ENCODE measurements around the gene PTPRU.
"Not testable (repeated sequence)": the region's sequence is repeated elsewhere in the genome, so short reads cannot be mapped to it uniquely, and the experiment has no call there.

The PTPRU gene

GRCh38 chr1:29222686-29223085 lies 13.6 kb upstream of the PTPRU start:
- DNase-seq, result no peak

- DNase-seq, result no peak
Observed at GRCh38 chr1:29223521-29223920, 12.8 kb upstream of the PTPRU start.

- no peak for DNase-seq
Observed at GRCh38 chr1:29224356-29224837, 11.9 kb upstream of the PTPRU start.

- DNase-seq, result no peak
Observed at GRCh38 chr1:29225361-29225760, 11.0 kb upstream of the PTPRU start.

GRCh38 chr1:29227511-29227910 lies 8.8 kb upstream of the PTPRU start:
- DNase-seq, result no peak

DNA sequence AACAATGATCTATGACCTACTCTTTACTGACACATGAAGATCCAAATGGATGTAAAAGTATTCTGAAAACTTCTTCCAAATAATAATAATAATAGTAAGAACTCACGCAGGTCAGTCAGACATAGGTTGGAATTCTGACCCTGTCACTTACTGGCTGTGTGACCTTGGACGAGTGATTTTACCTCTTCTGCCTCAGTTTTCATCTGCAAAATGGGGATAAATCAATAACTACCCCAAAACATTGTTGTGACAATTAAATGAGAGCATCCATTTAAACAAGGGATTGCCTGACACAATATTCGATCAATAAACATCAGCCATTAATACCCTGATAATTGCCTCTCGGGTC lies 6.1 kb upstream of the PTPRU start:
- DNase-seq, result no peak

DNA sequence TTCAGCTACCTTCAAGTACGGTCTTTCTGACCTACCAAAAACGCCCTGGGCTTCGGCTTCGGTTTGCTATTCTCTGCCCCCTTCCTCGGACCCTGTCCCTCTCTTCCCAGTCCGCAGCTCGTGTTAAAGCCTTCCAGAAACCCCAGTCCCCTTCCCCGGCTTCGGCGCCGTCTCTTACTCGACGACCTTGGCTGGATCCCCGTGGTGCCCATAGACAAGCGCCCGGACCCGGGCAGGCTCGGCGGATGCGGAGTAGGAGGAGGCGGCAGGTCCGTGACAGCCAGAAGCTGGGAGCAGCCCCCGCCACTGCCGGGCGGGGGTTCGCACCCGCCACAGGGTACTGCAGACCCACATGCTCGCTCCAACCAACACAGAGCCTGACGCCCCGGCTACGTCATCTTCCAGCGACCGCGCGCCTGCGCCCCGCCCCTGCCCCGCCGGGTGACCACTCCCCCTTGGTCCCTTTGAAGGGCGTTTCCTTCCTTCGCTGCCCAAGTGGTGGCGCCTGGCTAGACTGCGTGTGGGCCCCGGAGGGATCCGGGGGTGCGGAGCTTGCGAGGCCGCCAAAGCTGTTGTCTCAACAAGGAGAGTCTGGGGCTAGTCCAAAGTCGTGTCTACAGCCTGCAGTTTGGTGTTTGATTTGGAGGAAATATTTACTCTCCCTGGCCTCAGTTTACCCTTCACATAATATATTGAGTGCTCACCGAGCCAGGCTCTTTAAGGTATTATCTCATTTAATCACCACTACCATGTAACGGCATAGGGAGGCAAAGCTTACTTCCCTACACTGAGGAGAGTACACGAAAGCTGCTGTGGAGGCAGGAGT lies 5.6 kb upstream of the PTPRU start, which contains the start of gene MECR:
Gene MECR, minus strand, starts transcription at position 382 of the 826 bp plus-strand sequence. Its CDS starts 28 bp downstream, at position 354.
- DNase-seq, result peak; percentile 80

GRCh38 chr1:29232387-29232786 lies 3.9 kb upstream of the PTPRU start:
- no peak for DNase-seq

- no peak for DNase-seq
Observed at GRCh38 chr1:29233693-29234092, 2.6 kb upstream of the PTPRU start.

DNA sequence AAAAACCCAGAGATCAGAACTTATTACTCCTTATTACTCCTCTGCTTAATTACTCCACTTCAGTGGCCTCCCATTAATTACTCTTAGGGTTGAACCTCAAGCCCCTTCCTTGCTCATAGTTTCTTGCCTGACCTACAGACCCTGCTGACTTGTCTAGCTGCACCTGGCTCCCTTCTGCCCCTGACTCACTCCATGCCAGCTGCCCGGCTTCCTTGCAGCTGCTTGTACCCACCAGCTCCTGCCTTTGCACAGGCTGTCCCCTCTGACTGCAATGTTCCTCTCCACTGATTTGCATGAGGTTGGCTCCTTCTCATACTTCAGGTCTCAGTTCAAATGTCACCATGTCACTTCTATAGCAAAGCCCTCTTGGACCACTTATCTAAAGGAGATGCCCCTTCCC lies 1.9 kb upstream of the PTPRU start:
- no peak for DNase-seq

DNA sequence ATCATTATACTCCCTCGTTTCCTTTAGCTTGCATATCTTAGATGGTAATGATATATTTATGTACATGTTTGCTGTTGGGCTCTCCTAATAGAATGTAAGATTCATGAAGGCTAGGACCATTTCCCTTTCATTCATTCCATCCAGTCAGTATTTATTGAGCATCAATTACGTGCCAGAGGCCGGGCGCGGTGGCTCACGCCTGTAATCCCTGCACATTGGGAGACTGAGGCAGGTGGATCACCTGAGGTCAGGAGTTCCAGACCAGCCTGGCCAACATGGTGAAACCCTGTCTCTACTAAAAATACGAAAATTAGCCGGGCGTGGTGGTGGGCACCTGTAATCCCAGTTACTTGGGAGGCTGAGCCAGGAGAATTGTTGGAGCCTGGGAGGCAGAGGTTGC lies 1.4 kb upstream of the PTPRU start:
- not testable (repeated sequence) for DNase-seq

DNA sequence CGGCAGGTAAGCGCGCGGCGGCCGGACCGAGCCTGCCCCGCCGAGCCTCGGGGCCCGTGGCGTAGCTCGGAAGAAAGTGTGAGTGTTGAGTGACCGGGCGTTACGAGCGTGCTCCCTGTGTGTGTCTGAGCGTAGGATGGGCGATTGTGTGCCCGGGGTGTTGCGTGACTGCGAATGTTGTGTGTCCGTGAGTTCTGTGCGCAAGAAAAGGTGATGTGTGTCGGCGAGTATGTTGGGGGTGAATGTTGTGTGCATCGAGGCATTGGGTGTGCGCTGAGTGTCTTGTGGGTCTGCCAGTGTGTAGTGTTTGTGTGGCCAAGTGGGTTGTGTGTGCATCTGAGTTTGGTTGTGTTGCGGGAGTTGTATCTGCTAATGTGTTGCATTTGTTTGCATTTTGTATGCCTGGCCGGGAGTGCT lies 398 bp downstream of the PTPRU start:
- DNase-seq, result no peak

DNA sequence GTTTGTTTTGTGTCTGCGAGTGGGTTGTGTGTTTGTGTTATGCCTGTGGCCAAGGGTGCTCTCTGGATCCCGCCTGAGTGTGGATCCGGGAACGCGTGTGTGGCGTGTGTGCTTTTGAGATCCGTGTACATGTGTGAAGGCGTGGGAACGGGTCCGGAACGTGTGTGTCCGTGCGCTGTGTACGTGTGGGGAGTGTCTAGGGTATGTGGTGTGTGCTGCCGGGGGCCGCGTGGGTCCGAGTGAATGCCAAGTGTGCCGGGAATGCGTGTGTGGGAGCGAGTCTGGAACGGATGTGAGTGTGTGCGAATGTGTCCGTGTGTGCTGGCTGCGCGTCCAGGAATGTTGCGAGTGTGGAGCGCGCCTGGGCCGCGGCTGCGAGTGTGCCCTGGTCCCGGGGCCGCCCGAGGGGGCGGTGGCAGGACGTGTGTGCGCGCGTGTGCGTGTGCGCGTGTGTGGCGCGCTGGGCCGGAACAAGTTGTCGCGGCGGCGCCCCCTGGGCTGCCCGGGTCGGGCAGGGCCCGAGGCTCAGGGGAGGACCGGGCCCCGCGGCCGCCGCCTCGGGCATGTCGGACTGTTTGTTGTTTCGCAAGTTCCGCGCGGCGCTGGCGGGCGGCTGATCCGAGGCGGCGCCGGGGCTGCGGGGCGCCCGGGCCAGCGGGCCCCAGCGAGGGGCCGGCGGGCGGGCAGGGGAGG lies 953 bp downstream of the PTPRU start:
- DNase-seq, result no peak

- no peak for DNase-seq
Observed at GRCh38 chr1:29237852-29238619, 1.7 kb downstream of the PTPRU start.

DNA sequence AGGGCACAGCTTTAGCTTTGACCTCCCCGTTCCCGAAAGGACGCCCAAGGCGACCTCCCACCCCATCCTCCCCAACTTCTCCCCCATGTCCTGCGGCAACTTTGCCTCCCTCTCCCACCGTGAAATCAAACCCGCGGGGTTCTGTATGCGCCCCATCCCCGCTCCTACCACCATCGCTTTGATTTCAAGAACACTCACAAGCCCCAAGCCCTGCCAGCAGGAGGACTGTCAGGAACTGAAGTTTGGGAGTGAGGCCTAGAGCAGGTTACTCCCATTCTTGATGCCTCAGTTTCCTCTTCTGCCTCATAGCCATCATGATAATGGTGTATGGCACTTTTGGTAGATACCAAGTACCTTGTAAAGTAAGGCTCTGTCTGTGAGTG lies 2.3 kb downstream of the PTPRU start:
- no peak for DNase-seq

- no peak for DNase-seq
Observed at GRCh38 chr1:29239142-29239541, 2.8 kb downstream of the PTPRU start.

DNA sequence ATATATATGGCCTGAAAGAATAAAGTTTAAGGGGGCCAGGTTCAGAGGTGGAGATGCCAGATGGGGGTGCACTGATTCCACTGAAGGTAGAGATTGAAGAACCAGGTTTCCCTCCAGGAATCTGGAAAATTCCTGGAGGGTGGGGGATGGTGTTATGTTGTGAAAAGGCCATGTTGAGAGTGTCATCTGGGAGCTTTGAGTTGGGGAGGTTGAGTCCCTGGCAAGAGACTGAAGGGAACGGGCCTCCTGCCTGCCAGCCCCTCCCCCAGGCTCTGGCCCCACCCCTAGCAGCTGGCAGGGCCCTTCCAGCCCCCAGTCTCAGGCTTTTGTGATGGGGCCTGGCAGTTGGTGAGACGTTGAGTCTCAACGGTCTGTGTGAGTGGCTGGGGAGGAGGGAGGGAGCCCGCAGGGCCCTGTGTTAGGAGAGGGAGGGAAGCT lies 4.1 kb downstream of the PTPRU start:
- DNase-seq, result no peak

DNA sequence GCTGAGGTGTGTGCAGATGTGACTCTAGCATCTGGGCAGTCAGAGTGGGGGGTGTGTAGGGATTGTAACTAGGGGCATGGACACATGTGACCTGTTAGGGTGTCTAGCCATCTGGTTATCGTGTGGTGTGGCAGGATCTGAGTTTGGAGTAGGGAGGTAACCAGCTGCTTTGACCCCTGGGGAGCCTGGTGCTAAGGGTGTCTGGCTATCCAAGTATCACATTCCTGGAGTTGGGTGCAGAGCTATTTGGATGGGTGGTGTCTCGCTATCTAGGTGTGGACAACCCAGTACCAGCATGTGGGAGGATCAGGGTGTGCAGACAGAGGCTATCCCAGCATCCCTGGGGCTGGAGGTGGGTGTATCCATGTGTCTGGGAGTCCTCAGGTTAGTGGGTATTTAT lies 4.7 kb downstream of the PTPRU start:
- no peak for DNase-seq

- DNase-seq, result no peak
Observed at GRCh38 chr1:29243023-29243870, 6.9 kb downstream of the PTPRU start.

- DNase-seq, result no peak
Observed at GRCh38 chr1:29243871-29244200, 7.5 kb downstream of the PTPRU start.

- DNase-seq, result no peak
Observed at GRCh38 chr1:29245261-29245660, 8.9 kb downstream of the PTPRU start.

- DNase-seq, result no peak
Observed at GRCh38 chr1:29245876-29246275, 9.6 kb downstream of the PTPRU start.

GRCh38 chr1:29247044-29247443 lies 10.7 kb downstream of the PTPRU start:
- no peak for DNase-seq

All from GF-D8 (cell line).